Breast epithelium (tissue), 3 donors: ENCODE measurements around the gene WSB2.

Experiments used
- CTCF ChIP-seq, 3 donors: fragments of 450-650 bp; IDR thresholded peaks; one replicate each; pipeline ENCODE4 v1.5.1; 2016 to 2017; ENCODE audit warnings: antibody characterized with exemption in 3 of 3, mild to moderate bottlenecking in 3 of 3, moderate library complexity in 3 of 3
- POLR2A ChIP-seq: fragments of 450-650 bp; IDR thresholded peaks from one replicate; pipeline ENCODE4 v1.6.1; 2016; ENCODE audit warnings: antibody characterized with exemption, mild to moderate bottlenecking, moderate library complexity
- POLR2AphosphoS5 ChIP-seq, 3 donors: sonication (generic); formaldehyde crosslinking; IDR thresholded peaks; one replicate each; pipeline ENCODE4 v1.6.1; 2017; ENCODE audit warnings: antibody characterized with exemption in 3 of 3

DNA sequence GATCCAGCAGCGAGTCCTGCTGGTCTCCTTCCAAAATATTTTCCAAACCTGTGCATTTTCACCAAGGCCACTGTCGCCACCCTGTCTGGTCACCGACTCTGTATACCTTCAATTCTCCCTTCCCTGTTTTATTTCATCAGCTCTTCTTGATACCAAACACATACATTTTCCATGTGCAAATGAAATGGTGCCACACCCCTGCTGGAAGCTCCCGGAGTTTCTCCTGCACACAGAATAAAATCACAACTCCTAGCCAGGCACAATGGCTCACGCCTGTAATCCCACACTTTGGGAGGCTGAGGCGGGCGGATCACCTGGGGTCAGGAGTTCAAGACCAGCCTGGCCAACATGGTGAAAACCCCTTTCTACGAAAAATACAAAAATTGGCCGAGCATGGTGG, 28.8 kb upstream of the WSB2 start:
- TF ChIP-seq POLR2AphosphoS5 (IDR thresholded peaks at IDR 0.05) (no peak), CTCF (IDR thresholded peaks at IDR 0.05) (no peak), POLR2A (no peak)
